Adrenal gland (tissue), 12 donors: ENCODE measurements around the gene TNS3. TPM values are rescaled to one million over a fixed set of nuclear protein-coding genes. Genes with fewer than 3 reads are reported as not detected.
A peak's percentile ranks its signal among the peaks of the same experiment; 100 is the strongest.

Experiments used
- DNase-seq, 7 donors: peaks; one replicate each; pipeline ENCODE4 v3.0.0-alpha.2; 2019 to 2020
- H3K27ac ChIP-seq, 5 donors: fragments of 200-600 bp; sonication (generic) in 4 of 5; 1 replicate in 3 of 5; 2 replicates in 2 of 5; pipeline versions ENCODE4 v1.5.1 to v1.8.0; 2016 to 2020; ENCODE audit warnings: mild to moderate bottlenecking in 1 of 5
- H3K27me3 ChIP-seq: fragments of 200-600 bp; 2 replicates; pipeline ENCODE4 v1.8.0; 2021
- H3K36me3 ChIP-seq, 2 donors: fragments of 200-600 bp; replicated peaks in 1 of 2; 1 replicate in 1 of 2; 2 replicates in 1 of 2; pipeline versions ENCODE4 v1.5.1 to v1.8.0; 2018 to 2022
- H3K4me1 ChIP-seq, 2 donors: fragments of 200-600 bp; replicated peaks in 1 of 2; 1 replicate in 1 of 2; 2 replicates in 1 of 2; pipeline versions ENCODE4 v1.5.1 to v1.8.0; 2018 to 2021
- H3K4me3 ChIP-seq, 4 donors: fragments of 200-600 bp; sonication (generic) in 3 of 4; one replicate each; pipeline ENCODE4 v1.5.1; 2016 to 2018
- H3K9me3 ChIP-seq, 3 donors: fragments of 200-600 bp; sonication (generic) in 1 of 3; replicated peaks in 1 of 3; 1 replicate in 2 of 3; 2 replicates in 1 of 3; pipeline versions ENCODE4 v1.5.1 to v1.8.0; 2016 to 2021
- POLR2A ChIP-seq, 2 donors: fragments of 450-650 bp; IDR thresholded peaks; one replicate each; pipeline ENCODE4 v1.6.1; 2017; ENCODE audit warnings: antibody characterized with exemption in 2 of 2, mild to moderate bottlenecking in 2 of 2, moderate library complexity in 1 of 2
- WGBS, 4 donors: extraction: QIAGEN DNeasy Blood & Tissue Kit in 2 of 4; methylation state at CpG; one replicate each; pipeline versions ENCODE4 v1.1.5 to v1.1.7; 2013 to 2017; 5-methylcytosine and 5-hydroxymethylcytosine counted together
- intact Hi-C, 2 donors: fragments of 100-400 bp; cut with DNase I; formaldehyde crosslinking; loops; one replicate each; pipeline versions ENCODE4 v1.14.1 to v1.15.0; 2022 to 2023
- polyA plus RNA-seq, 3 donors: library from polyadenylated mRNA; stranded (reverse); fragments of 200-250 nt in 2 of 3; fragments of 350-450 nt in 1 of 3; fragmentation: Illumina TruSeq in 1 of 3; extraction: RNeasy Lipid Tissue Mini Kit (QIAGEN cat#74804) in 1 of 3; gene quantifications; one replicate each; pipeline ENCODE4 v1.2.3, GENCODE V29; 2013 to 2014
- total RNA-seq, 9 donors: library from RNA; depleted of rRNA in 4 of 9; stranded (reverse); fragments of >200 nt in 4 of 9; fragments of 120-200 nt in 1 of 9; fragmentation: NEBNext Ultra II Directional in 1 of 9; extraction: Animal tissue kit (Norgen Biotek cat#: 25700) in 1 of 9; gene quantifications; one replicate each; pipeline versions ENCODE4 v1.1.0 to v1.2.4, GENCODE V29; 2013 to 2023
- TF ChIP-seq, protein P1 (sequence below), 6 experiments: fragments of 450-650 bp in 4 of 6; fragments of 200-600 bp in 2 of 6; sonication (generic) in 1 of 6; IDR thresholded peaks; 1 replicate in 5 of 6; 2 replicates in 1 of 6; pipeline versions ENCODE4 v1.5.1 to v1.8.0; 2016 to 2021; ENCODE audit warnings: antibody characterized with exemption in 6 of 6, mild to moderate bottlenecking in 2 of 6, moderate library complexity in 1 of 6
- donor health status: healthy with polysubstance abuse.
- donor health status: Bipolar disorder and iron deficiency.
- donor health status: DM: yes; HTN: yes; CAD: no.
- donor health status: DM: no; HTN: no; CAD: no.
- donor health status: DM: no; HTN: no; CAD: no.
- donor health status: DM: yes; HTN: yes; CAD: no.

The TNS3 gene
- total and polyA plus RNA-seq, 12 donors, result 21.0 to 188 (median 99.8) TPM

DNA sequence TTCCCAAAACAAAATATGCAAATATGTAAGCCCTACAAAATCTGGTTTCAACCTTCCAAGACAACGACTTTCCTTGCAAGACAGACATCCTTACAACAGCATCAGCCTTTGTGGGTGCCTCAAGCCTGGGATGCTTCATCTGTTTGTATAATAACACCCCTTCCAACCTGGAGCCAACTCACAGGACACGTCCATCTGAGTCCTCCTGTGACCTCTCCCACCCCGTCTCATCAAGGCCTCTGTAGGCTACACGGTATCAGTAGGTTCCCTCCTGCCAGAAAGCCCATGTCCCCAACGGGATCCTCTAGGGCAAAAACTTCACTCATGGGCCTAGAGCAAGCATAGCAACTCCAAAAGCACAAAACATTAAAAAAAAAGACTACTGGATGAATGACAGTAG lies 173.2 kb downstream of the TNS3 start:
- Histone ChIP-seq H3K9me3 (no peaks in the 10 kb centered on the region), H3K4me1 (peaks cover 19 to 27% of the 10 kb centered on the region in 2 donors), H3K4me3 (no peak overlapping the region), H3K27me3 (no peaks in the 10 kb centered on the region), H3K36me3 (peaks cover 0 to 50% of the 10 kb centered on the region in 2 donors), H3K27ac (peak overlapping the region in 1 of 5 donors; percentile 92)
- DNase-seq, result peak in 3 of 7 donors; percentile 2 to 45 (median 20)
- TF ChIP-seq POLR2A (IDR thresholded peaks at IDR 0.05), result no peak
- TF ChIP-seq, protein P1, sequence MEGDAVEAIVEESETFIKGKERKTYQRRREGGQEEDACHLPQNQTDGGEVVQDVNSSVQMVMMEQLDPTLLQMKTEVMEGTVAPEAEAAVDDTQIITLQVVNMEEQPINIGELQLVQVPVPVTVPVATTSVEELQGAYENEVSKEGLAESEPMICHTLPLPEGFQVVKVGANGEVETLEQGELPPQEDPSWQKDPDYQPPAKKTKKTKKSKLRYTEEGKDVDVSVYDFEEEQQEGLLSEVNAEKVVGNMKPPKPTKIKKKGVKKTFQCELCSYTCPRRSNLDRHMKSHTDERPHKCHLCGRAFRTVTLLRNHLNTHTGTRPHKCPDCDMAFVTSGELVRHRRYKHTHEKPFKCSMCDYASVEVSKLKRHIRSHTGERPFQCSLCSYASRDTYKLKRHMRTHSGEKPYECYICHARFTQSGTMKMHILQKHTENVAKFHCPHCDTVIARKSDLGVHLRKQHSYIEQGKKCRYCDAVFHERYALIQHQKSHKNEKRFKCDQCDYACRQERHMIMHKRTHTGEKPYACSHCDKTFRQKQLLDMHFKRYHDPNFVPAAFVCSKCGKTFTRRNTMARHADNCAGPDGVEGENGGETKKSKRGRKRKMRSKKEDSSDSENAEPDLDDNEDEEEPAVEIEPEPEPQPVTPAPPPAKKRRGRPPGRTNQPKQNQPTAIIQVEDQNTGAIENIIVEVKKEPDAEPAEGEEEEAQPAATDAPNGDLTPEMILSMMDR (IDR thresholded peaks at IDR 0.05), result no peak
- 70 to 84% (median 80%) methylated on average over 5 of the region's 5 CpGs for WGBS, 4 donors
- intact Hi-C loops, result no loop called here

DNA sequence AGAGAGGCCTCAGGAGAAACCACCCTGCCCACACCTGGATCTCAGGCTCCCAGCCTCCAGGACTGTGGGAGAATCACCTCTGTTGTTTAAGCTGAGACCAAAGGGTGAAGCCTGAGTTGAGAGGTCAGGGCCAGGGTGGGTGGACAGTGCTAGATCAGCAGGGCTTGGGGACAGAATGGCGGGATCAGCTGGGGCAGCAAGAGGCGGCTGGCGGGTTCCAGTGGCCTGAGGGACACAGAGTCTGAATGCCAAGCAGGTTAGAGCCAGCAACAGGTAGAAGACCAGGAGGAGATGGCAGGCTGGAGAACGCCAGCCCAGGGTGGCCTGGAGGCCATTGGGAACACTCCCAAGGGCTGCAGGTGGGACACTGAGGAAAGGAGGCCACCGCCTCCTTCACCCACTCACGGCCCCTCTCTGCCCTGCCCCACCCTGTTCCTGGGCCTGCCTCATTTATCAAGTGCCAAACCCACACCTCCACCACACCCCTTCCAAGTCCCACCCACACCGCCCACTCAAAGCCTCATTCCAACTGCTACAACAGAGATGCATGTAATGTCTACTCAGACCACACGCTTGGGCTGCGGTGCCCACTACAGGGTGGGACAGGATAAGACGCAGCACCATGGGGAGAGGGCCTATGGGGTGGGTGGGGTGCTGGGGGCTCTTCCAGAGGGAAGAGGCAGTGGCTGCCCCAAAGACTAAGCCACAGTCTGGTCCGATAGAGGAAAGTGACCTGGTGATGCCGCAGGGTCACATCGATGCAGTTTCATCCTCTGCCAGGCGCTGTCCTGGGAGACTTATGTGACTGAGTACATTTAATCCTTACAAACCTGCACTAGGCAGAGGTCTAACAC lies 173.9 kb downstream of the TNS3 start:
- TF ChIP-seq, protein P1 (IDR thresholded peaks at IDR 0.05), result no peak
- no peak for TF ChIP-seq POLR2A (IDR thresholded peaks at IDR 0.05)
- Histone ChIP-seq H3K4me1 (peaks cover 19 to 27% of the 10 kb centered on the region in 2 donors), H3K27me3 (no peaks in the 10 kb centered on the region), H3K4me3 (no peak overlapping the region), H3K36me3 (peaks cover 0 to 44% of the 10 kb centered on the region in 2 donors), H3K9me3 (no peaks in the 10 kb centered on the region), H3K27ac (peak overlapping the region in 1 of 5 donors; percentile 92)
- peak in 3 of 7 donors; percentile 11 to 46 (median 24) for DNase-seq
- intact Hi-C loops, result no loop called here
- 87 to 96% (median 94%) methylated on average over 12 to 14 of the region's 14 CpGs for WGBS, 4 donors

DNA sequence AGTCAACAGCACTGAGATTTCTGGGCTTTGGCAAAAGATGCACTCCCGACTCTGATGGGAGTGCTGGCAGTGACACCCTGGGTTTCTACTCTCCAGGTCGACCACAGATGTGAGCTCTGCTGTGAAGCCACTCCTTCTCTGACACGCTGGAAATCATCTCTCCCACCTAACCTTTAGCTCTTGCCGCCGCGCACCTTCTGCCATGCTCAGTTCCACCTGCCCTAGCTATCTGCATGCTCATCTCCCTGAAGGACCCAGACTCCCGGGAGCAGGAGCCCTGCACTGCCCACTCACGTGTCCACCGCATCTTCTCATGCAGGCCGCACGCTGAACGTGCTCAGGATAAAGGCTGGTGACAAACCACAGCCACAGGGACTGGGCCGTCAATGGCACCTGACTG lies 174.8 kb downstream of the TNS3 start:
- peaks cover 0 to 36% of the 10 kb centered on the region in 2 donors for H3K36me3 ChIP-seq
- H3K4me1 ChIP-seq, result peaks cover 19 to 27% of the 10 kb centered on the region in 2 donors
- 86 to 89% (median 87%) methylated on average over 13 of the region's 13 CpGs for WGBS, 4 donors
- no peaks in the 10 kb centered on the region for H3K9me3 ChIP-seq
- peak overlapping the region in 1 of 5 donors; percentile 92 for H3K27ac ChIP-seq
- intact Hi-C loops, result no loop called here
- no peak overlapping the region for H3K4me3 ChIP-seq
- no peaks in the 10 kb centered on the region for H3K27me3 ChIP-seq
- TF ChIP-seq, protein P1 (IDR thresholded peaks at IDR 0.05), result no peak
- no peak for TF ChIP-seq POLR2A (IDR thresholded peaks at IDR 0.05)
- peak in 3 of 7 donors; percentile 13 to 50 (median 21) for DNase-seq

DNA sequence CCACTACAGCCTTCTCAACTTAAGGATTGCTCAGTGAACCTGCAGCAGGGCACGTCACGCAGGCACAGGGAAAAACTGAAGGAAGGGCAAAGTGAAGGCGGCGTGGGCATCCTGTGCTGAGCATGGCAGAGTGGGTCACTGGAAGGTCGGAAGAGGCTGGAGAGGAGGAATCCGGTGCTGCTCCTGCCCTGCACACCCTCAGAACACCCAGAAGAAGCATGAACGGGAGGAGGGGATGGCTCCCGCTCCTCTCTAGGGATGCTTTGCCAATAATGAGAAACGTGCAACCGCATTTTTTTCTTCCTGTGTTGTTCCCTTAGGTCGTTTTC lies 175.1 kb downstream of the TNS3 start:
- Histone ChIP-seq H3K36me3 (peaks cover 0 to 38% of the 10 kb centered on the region in 2 donors), H3K9me3 (no peaks in the 10 kb centered on the region), H3K4me3 (no peak overlapping the region), H3K4me1 (peaks cover 19 to 27% of the 10 kb centered on the region in 2 donors), H3K27me3 (no peaks in the 10 kb centered on the region), H3K27ac (peak overlapping the region in 3 of 5 donors; percentile 56 to 92 (median 70))
- intact Hi-C loops, result no loop called here
- TF ChIP-seq, protein P1 (IDR thresholded peaks at IDR 0.05), result no peak
- 73 to 82% (median 76%) methylated on average over 11 of the region's 11 CpGs for WGBS, 4 donors
- peak in 2 of 7 donors; percentile 26 to 34 for DNase-seq
